ENCODE results near the gene EIF4H.

- TF ChIP-seq CLOCK (CRISPR knock-in tag; IDR thresholded peaks at IDR 0.05; ENCODE audit: borderline replicate concordance), result no peak
- no peak for TF ChIP-seq CTCF (IDR thresholded peaks at IDR 0.05 in 2 of 3, conservative IDR thresholded peaks at IDR 0.05 in 1 of 3; ENCODE audit: insufficient read depth in 2 of 3, low read depth in 1 of 3, low read length in 3 of 3)
- no peak for TF ChIP-seq POLR2AphosphoS2 (IDR thresholded peaks at IDR 0.05; ENCODE audit: low read length)
- no peak for TF ChIP-seq ZNF277 (CRISPR knock-in tag; IDR thresholded peaks at IDR 0.05; ENCODE audit: borderline replicate concordance)
- no peak for TF ChIP-seq SREBF2 (CRISPR knock-in tag; IDR thresholded peaks at IDR 0.05)
- TF ChIP-seq SP2 (IDR thresholded peaks at IDR 0.05; ENCODE audit: extremely low read depth, low read depth, low read length, poor library complexity, severe bottlenecking), result no peak
- no peak for TF ChIP-seq MAX (CRISPR knock-in tag; IDR thresholded peaks at IDR 0.05)
- TF ChIP-seq MYBL2 (IDR thresholded peaks at IDR 0.05; ENCODE audit: low read depth), result no peak
- no peak for TF ChIP-seq MYBL2 (CRISPR knock-in tag; IDR thresholded peaks at IDR 0.05; ENCODE audit: borderline replicate concordance)
Measured at GRCh38 chr7:74175340-74175739, 1.2 kb downstream of the EIF4H start.

Data from K562 (cell line).